DMS114 treated with DMSO at 0.1 percent for 48 hours (cell line): ENCODE measurements around the gene CCDC127.
A peak's percentile ranks its signal among the peaks of the same experiment; 100 is the strongest.

Experiments used
- DNase-seq: peaks from one replicate; lab custom pipeline; 2025; ENCODE audit not compliant: unreplicated experiment; lab: John Stamatoyannopoulos, UW

The CCDC127 gene

GRCh38 chr5:190366-191035, 27.5 kb downstream of the CCDC127 start:
- DNase-seq, result no peak

GRCh38 chr5:189976-190365, 28.0 kb downstream of the CCDC127 start:
- DNase-seq, result no peak

- DNase-seq, result no peak
Measured at GRCh38 chr5:189486-189885, 28.5 kb downstream of the CCDC127 start.

GRCh38 chr5:188488-189481, 29.2 kb downstream of the CCDC127 start:
- peak; percentile 56 for DNase-seq

- DNase-seq, result no peak
Measured at GRCh38 chr5:187617-188451, 30.1 kb downstream of the CCDC127 start.

- no peak for DNase-seq
Measured at GRCh38 chr5:187042-187431, 30.9 kb downstream of the CCDC127 start.

- no peak for DNase-seq
Measured at GRCh38 chr5:186091-187041, 31.6 kb downstream of the CCDC127 start.

- no peak for DNase-seq
Measured at GRCh38 chr5:185095-186070, 32.6 kb downstream of the CCDC127 start.

- no peak for DNase-seq
Measured at GRCh38 chr5:184471-184870, 33.5 kb downstream of the CCDC127 start.

GRCh38 chr5:182126-182525, 35.8 kb downstream of the CCDC127 start:
- no peak for DNase-seq

- DNase-seq, result no peak
Measured at GRCh38 chr5:181566-181965, 36.4 kb downstream of the CCDC127 start.

GRCh38 chr5:181160-181559, 36.8 kb downstream of the CCDC127 start:
- DNase-seq, result no peak

- no peak for DNase-seq
Measured at GRCh38 chr5:180286-180918, 37.6 kb downstream of the CCDC127 start.

- no peak for DNase-seq
Measured at GRCh38 chr5:179401-179800, 38.6 kb downstream of the CCDC127 start.

- no peak for DNase-seq
Measured at GRCh38 chr5:178110-178509, 39.8 kb downstream of the CCDC127 start.

- DNase-seq, result no peak
Measured at GRCh38 chr5:176296-176823, 41.6 kb downstream of the CCDC127 start.

- DNase-seq, result no peak
Measured at GRCh38 chr5:174876-175465, 43.0 kb downstream of the CCDC127 start.

- DNase-seq, result no peak
Measured at GRCh38 chr5:174291-174600, 43.7 kb downstream of the CCDC127 start.
